Testis (tissue), 3 donors: ENCODE measurements around the gene TMEM181. TPM values are rescaled to one million over a fixed set of nuclear protein-coding genes. Genes with fewer than 3 reads are reported as not detected.

Experiments
- DNase-seq: peaks from one replicate; pipeline ENCODE4 v3.0.0-alpha.2; 2019
- H3K27ac ChIP-seq, 2 donors: fragments of 200-600 bp; sonication (generic); one replicate each; pipeline ENCODE4 v1.5.1; 2019
- H3K27me3 ChIP-seq: fragments of 200-600 bp; sonication (generic); one replicate; pipeline ENCODE4 v1.5.1; 2019
- H3K36me3 ChIP-seq: fragments of 200-600 bp; sonication (generic); one replicate; pipeline ENCODE4 v1.5.1; 2017; ENCODE audit warnings: low read depth; ENCODE audit errors: missing control alignments
- H3K4me1 ChIP-seq: fragments of 200-600 bp; sonication (generic); one replicate; pipeline ENCODE4 v1.5.1; 2019
- H3K4me3 ChIP-seq, 2 donors: fragments of 200-600 bp; sonication (generic); one replicate each; pipeline ENCODE4 v1.5.1; 2017 to 2019
- H3K9me3 ChIP-seq: fragments of 200-600 bp; sonication (generic); one replicate; pipeline ENCODE4 v1.5.1; 2017
- CTCF ChIP-seq, 3 experiments: fragments of 450-650 bp in 2 of 3; fragments of 200-600 bp in 1 of 3; sonication (generic) in 1 of 3; IDR thresholded peaks; one replicate each; pipeline ENCODE4 v1.5.1; 2016 to 2019; ENCODE audit warnings: antibody characterized with exemption in 3 of 3, mild to moderate bottlenecking in 2 of 3, moderate library complexity in 1 of 3
- POLR2A ChIP-seq: fragments of 450-650 bp; IDR thresholded peaks from one replicate; pipeline ENCODE4 v1.6.1; 2017; ENCODE audit warnings: antibody characterized with exemption, mild to moderate bottlenecking, moderate library complexity
- WGBS, 2 donors: methylation state at CpG; one replicate each; pipeline ENCODE4 v1.1.5; 2018; 5-methylcytosine and 5-hydroxymethylcytosine counted together
- intact Hi-C: fragments of 100-400 bp; cut with DNase I; formaldehyde crosslinking; loops from one replicate; pipeline ENCODE4 v1.15.1; 2023; ENCODE audit warnings: low total_unique reads
- polyA plus RNA-seq: library from polyadenylated mRNA; stranded (reverse); fragments of 350-450 nt; fragmentation: Illumina TruSeq; extraction: RNeasy Lipid Tissue Mini Kit (QIAGEN cat#74804); gene quantifications from one replicate; pipeline ENCODE4 v1.2.3, GENCODE V29; 2014; ENCODE audit warnings: low read depth, low replicate concordance; ENCODE audit not compliant: insufficient read depth
- total RNA-seq, 2 donors: library from RNA; depleted of rRNA; stranded (reverse); fragments of >200 nt; gene quantifications; one replicate each; pipeline ENCODE4 v1.2.3, GENCODE V29; 2016

Gene TMEM181
- total and polyA plus RNA-seq, 3 donors from 2014 or later: 41.4 to 81.0 (median 74.6) TPM

GRCh38 chr6:158564243-158565121 is 4.6 kb downstream of the TMEM181 start:
- Histone ChIP-seq H3K9me3 (no peaks in the 10 kb centered on the region), H3K27me3 (no peaks in the 10 kb centered on the region), H3K36me3 (no peaks in the 10 kb centered on the region), H3K27ac (no peak overlapping the region), H3K4me3 (no peak overlapping the region), H3K4me1 (peaks cover 32% of the 10 kb centered on the region)
- TF ChIP-seq POLR2A (no peak), CTCF (IDR thresholded peaks at IDR 0.05) (no peak)
- no peak for DNase-seq
- intact Hi-C loops: no loop called here
- 80 to 85% methylated on average over 16 of the region's 16 CpGs for WGBS, 2 donors

GRCh38 chr6:158565122-158565429 is 5.2 kb downstream of the TMEM181 start:
- peaks cover 36% of the 10 kb centered on the region for H3K4me1 ChIP-seq
- H3K9me3 ChIP-seq: no peaks in the 10 kb centered on the region
- no peaks in the 10 kb centered on the region for H3K36me3 ChIP-seq
- TF ChIP-seq POLR2A (no peak), CTCF (IDR thresholded peaks at IDR 0.05) (no peak)
- H3K27me3 ChIP-seq: no peaks in the 10 kb centered on the region
- H3K27ac ChIP-seq: no peak overlapping the region
- no peak for DNase-seq
- no peak overlapping the region for H3K4me3 ChIP-seq
- WGBS, 2 donors: 56 to 100% methylated on average over 4 to 9 of the region's 9 CpGs
- intact Hi-C loops: no loop called here

DNA sequence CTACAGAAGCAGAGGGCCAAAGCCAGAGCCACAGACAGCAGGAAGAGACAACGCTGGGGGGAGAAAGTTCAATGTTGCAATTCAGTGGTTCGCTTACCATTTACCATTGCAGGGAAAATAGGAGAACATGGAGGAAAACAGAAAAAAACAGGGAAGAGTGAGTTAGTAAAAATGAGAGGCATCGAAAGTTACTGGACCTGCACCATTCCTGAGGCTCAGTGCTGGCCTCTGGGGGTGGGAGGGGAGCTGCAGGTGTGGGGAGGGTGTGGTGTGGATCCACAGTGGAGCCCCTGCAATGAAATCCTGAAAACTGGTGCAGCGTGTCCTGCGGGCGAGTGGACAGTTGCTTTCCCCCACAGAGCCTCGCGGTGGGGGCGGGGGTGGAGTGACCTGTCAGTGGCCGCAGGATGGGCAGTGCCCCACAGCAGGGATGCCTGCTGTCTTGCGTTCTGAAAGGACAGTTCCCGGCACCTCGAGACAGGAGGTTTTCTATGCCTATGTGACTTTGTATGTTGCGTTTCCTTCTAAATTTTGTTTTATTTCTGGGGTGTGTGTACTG is 5.7 kb downstream of the TMEM181 start:
- TF ChIP-seq POLR2A (no peak), CTCF (IDR thresholded peaks at IDR 0.05) (no peak)
- Histone ChIP-seq H3K36me3 (no peaks in the 10 kb centered on the region), H3K4me1 (peaks cover 36% of the 10 kb centered on the region), H3K27me3 (no peaks in the 10 kb centered on the region), H3K9me3 (no peaks in the 10 kb centered on the region), H3K27ac (no peak overlapping the region), H3K4me3 (no peak overlapping the region)
- DNase-seq: no peak
- WGBS, 2 donors: 76 to 77% methylated on average over 13 to 14 of the region's 14 CpGs
- intact Hi-C loops: no loop called here

DNA sequence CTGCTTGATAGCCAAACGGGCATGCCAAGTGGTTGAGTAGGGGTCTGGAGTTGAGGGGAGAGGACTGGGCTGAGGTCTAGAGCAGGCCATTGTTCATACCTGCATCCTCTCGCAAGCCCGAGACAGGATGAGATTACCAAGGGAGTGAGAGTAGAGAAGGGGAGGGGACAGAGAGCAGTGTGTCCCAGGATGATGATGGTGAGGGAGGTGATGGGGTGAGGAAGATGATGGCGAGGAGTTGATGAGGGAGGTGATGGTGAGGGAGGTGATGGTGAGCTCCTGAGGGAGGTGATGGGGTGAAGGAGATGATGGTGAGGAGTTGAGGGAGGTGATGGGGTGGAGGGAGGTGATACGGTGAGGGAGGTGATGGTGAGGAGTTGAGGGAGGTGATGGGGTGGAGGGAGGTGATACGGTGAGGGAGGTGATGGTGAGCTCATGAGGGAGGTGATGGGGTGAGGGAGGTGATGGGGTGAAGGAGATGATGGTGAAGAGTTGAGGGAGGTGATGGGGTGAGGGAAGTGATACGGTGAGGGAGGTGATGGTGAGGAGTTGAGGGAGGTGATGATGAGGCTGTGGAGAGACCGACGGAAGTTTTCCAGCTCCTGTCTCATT is 6.4 kb downstream of the TMEM181 start:
- H3K36me3 ChIP-seq: no peaks in the 10 kb centered on the region
- no peak overlapping the region for H3K27ac ChIP-seq
- WGBS, 2 donors: 88 to 91% methylated on average over 9 of the region's 9 CpGs
- no peak for TF ChIP-seq CTCF (IDR thresholded peaks at IDR 0.05)
- TF ChIP-seq POLR2A: no peak
- H3K4me3 ChIP-seq: no peak overlapping the region
- no peak for DNase-seq
- no peaks in the 10 kb centered on the region for H3K9me3 ChIP-seq
- no peaks in the 10 kb centered on the region for H3K27me3 ChIP-seq
- peaks cover 31% of the 10 kb centered on the region for H3K4me1 ChIP-seq
- intact Hi-C loops: no loop called here
